ENCODE data around the gene MPI. TPM values are rescaled to one million over a fixed set of nuclear protein-coding genes. Genes with fewer than 3 reads are reported as not detected.
"Not testable (repeated sequence)": the region's sequence is repeated elsewhere in the genome, so short reads cannot be mapped to it uniquely, and the experiment has no call there.

The MPI gene
- total and polyA plus RNA-seq, 2 experiments from 2014 or later: 106 to 285 TPM

GRCh38 chr15:74908635-74909034 lies 18.8 kb downstream of the MPI start:
- H3K27ac ChIP-seq: no peak overlapping the region
- no peak for TF ChIP-seq CTCF (IDR thresholded peaks at IDR 0.05; ENCODE audit: low read depth, low read length)
- no peaks in the 10 kb centered on the region for H3K9me3 ChIP-seq (ENCODE audit: low read depth)
- no peak for DNase-seq (ENCODE audit: low read depth in 1 of 2, low spot score in 1 of 2)
- peaks cover 13% of the 10 kb centered on the region for H3K36me3 ChIP-seq
- H3K27me3 ChIP-seq: no peaks in the 10 kb centered on the region
- H3K4me1 ChIP-seq (ENCODE audit: low read depth): peaks cover 16% of the 10 kb centered on the region
- no peak overlapping the region for H3K4me3 ChIP-seq

GRCh38 chr15:74913041-74913440 lies 23.2 kb downstream of the MPI start:
- peak overlapping the region; percentile 58 for H3K27ac ChIP-seq
- H3K9me3 ChIP-seq (ENCODE audit: low read depth): no peaks in the 10 kb centered on the region
- H3K36me3 ChIP-seq: peaks cover 25% of the 10 kb centered on the region
- DNase-seq (ENCODE audit: low read depth in 1 of 2, low spot score in 1 of 2): no peak
- H3K27me3 ChIP-seq: no peaks in the 10 kb centered on the region
- no peak for TF ChIP-seq CTCF (IDR thresholded peaks at IDR 0.05; ENCODE audit: low read depth, low read length)
- H3K4me1 ChIP-seq (ENCODE audit: low read depth): no peaks in the 10 kb centered on the region
- no peak overlapping the region for H3K4me3 ChIP-seq

- H3K4me3 ChIP-seq; H3K27me3 ChIP-seq; H3K9me3 ChIP-seq (ENCODE audit: low read depth); H3K4me1 ChIP-seq (ENCODE audit: low read depth); DNase-seq (ENCODE audit: low read depth in 1 of 2, low spot score in 1 of 2): not testable (repeated sequence)
- Histone ChIP-seq H3K27ac (peak overlapping the region; percentile 58), H3K36me3 (peaks cover 33% of the 10 kb centered on the region)
Observed at GRCh38 chr15:74913799-74914198, 24.0 kb downstream of the MPI start.

- H3K36me3 ChIP-seq: peaks cover 57% of the 10 kb centered on the region
- no peak for DNase-seq (ENCODE audit: low read depth in 1 of 2, low spot score in 1 of 2)
- H3K27me3 ChIP-seq: no peaks in the 10 kb centered on the region
- TF ChIP-seq CTCF (IDR thresholded peaks at IDR 0.05; ENCODE audit: low read depth, low read length): no peak
- no peak overlapping the region for H3K4me3 ChIP-seq
- no peaks in the 10 kb centered on the region for H3K9me3 ChIP-seq (ENCODE audit: low read depth)
- H3K27ac ChIP-seq: no peak overlapping the region
- no peaks in the 10 kb centered on the region for H3K4me1 ChIP-seq (ENCODE audit: low read depth)
Observed at GRCh38 chr15:74917676-74918075, 27.8 kb downstream of the MPI start.

- DNase-seq (ENCODE audit: low read depth in 1 of 2, low spot score in 1 of 2): no peak
- H3K36me3 ChIP-seq: peaks cover 72% of the 10 kb centered on the region
- no peaks in the 10 kb centered on the region for H3K27me3 ChIP-seq
- H3K4me3 ChIP-seq: no peak overlapping the region
- H3K9me3 ChIP-seq (ENCODE audit: low read depth): no peaks in the 10 kb centered on the region
- no peak for TF ChIP-seq CTCF (IDR thresholded peaks at IDR 0.05; ENCODE audit: low read depth, low read length)
- no peaks in the 10 kb centered on the region for H3K4me1 ChIP-seq (ENCODE audit: low read depth)
- no peak overlapping the region for H3K27ac ChIP-seq
Observed at GRCh38 chr15:74920456-74920855, 30.6 kb downstream of the MPI start.

GRCh38 chr15:74924525-74924924 lies 34.7 kb downstream of the MPI start:
- Histone ChIP-seq H3K4me1 (ENCODE audit: low read depth) (no peaks in the 10 kb centered on the region), H3K4me3 (no peak overlapping the region), H3K9me3 (ENCODE audit: low read depth) (no peaks in the 10 kb centered on the region), H3K27me3 (no peaks in the 10 kb centered on the region), H3K36me3 (peaks cover 73% of the 10 kb centered on the region), H3K27ac (no peak overlapping the region)
- no peak for TF ChIP-seq CTCF (IDR thresholded peaks at IDR 0.05; ENCODE audit: low read depth, low read length)
- DNase-seq (ENCODE audit: low read depth in 1 of 2, low spot score in 1 of 2): no peak
